GM19023 (cell line): ENCODE results near the gene SREBF2.
"Not testable (repeated sequence)": the region's sequence is repeated elsewhere in the genome, so short reads cannot be mapped to it uniquely, and the experiment has no call there.

Experiments
- ATAC-seq: cut with Tn5 transposase; IDR thresholded peaks from one replicate; pipeline ENCODE4 v1.9.1; 2021; ENCODE audit warnings: mild to moderate bottlenecking, moderate library complexity; ENCODE audit not compliant: unreplicated experiment

The SREBF2 gene

GRCh38 chr22:41820447-41820846, 12.5 kb upstream of the SREBF2 start:
- ATAC-seq: no peak

- no peak for ATAC-seq
These were observed 11.2 kb upstream of the SREBF2 start for GRCh38 chr22:41821471-41822316.

- ATAC-seq: no peak
These were observed 10.4 kb upstream of the SREBF2 start for GRCh38 chr22:41822317-41823057.

GRCh38 chr22:41823797-41824196, 9.1 kb upstream of the SREBF2 start:
- no peak for ATAC-seq

GRCh38 chr22:41825376-41825775, 7.5 kb upstream of the SREBF2 start:
- ATAC-seq: no peak

- ATAC-seq: no peak
These were observed 6.9 kb upstream of the SREBF2 start for GRCh38 chr22:41826021-41826420.

GRCh38 chr22:41826430-41827383, 6.2 kb upstream of the SREBF2 start:
- no peak for ATAC-seq

- ATAC-seq: no peak
These were observed 5.2 kb upstream of the SREBF2 start for GRCh38 chr22:41827671-41828070.

- no peak for ATAC-seq
These were observed 4.4 kb upstream of the SREBF2 start for GRCh38 chr22:41828516-41828915.

- ATAC-seq: no peak
These were observed 2.7 kb upstream of the SREBF2 start for GRCh38 chr22:41830174-41830573.

- no peak for ATAC-seq
These were observed 1.5 kb upstream of the SREBF2 start for GRCh38 chr22:41831383-41831782.

- ATAC-seq: no peak
These were observed 915 bp upstream of the SREBF2 start for GRCh38 chr22:41831828-41832552.

GRCh38 chr22:41833369-41834004, 582 bp downstream of the SREBF2 start:
- no peak for ATAC-seq

GRCh38 chr22:41834005-41834944, 1.4 kb downstream of the SREBF2 start:
- ATAC-seq: no peak

GRCh38 chr22:41835462-41835861, 2.6 kb downstream of the SREBF2 start:
- not testable (repeated sequence) for ATAC-seq

- ATAC-seq: no peak
These were observed 3.6 kb downstream of the SREBF2 start for GRCh38 chr22:41836551-41836950.

GRCh38 chr22:41838842-41839618, 6.1 kb downstream of the SREBF2 start:
- no peak for ATAC-seq

- no peak for ATAC-seq
These were observed 7.3 kb downstream of the SREBF2 start for GRCh38 chr22:41840216-41840615.
